Skin epidermis (tissue), 12 donors: ENCODE results near the gene SCO2.

Experiments used
- H3K27ac ChIP-seq, 21 experiments: fragments of 200-600 bp; sonication (generic) in 11 of 21; one replicate each; pipeline ENCODE4 v1.5.0; 2020; ENCODE audit warnings: mild to moderate bottlenecking in 3 of 21, inconsistent platforms in 2 of 21, moderate library complexity in 2 of 21
- H3K4me3 ChIP-seq, 7 experiments: fragments of 200-600 bp; sonication (generic) in 2 of 7; one replicate each; pipeline ENCODE4 v1.5.0; 2020; ENCODE audit warnings: inconsistent platforms in 2 of 7, mild to moderate bottlenecking in 2 of 7, moderate library complexity in 1 of 7

The SCO2 gene

DNA sequence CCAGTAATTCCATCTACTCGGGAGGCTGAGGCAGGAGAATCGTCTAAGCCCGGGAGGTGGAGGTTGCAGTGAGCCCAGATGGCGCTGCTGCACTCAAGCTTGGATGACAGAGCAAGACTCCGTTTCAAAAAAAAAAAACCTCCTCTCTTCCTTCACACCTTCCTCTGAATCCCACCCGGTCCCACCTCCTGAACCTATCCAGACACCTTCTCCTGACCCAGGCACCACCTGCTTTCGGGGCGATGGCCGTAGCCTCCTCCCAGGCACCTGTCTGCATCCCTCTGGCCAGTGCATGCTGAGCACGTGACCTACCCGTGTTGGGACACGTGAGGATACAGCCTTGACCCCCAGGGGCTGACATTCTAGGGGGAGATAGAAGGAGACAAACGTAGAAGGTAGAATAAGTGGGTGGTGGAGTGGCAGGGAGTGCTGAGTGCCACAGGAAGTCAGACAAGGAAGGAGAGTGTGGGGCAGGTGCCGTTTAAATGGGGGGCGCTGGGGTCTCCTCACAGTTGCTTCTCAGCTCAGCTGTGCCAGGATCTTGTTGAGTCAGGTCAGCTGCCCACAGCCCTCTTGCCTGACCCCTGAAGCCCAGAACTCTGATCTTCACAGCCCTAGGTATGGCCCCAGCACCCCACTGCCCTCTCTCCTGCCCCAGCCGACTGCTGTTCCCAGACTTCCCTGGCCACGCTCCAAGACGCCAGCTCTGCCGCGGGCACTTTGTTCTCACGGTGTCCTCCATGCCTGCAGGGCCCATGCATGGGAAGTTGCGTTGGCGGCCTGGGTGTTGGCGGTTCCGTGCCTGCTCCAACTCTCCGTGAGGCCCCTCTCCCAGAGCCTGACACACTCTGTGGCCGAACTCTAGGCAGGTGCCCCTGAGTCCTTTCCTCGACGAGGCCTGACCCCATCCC lies 39.9 kb downstream of the SCO2 start:
- H3K4me3 ChIP-seq: no peak overlapping the region
- no peak overlapping the region for H3K27ac ChIP-seq

DNA sequence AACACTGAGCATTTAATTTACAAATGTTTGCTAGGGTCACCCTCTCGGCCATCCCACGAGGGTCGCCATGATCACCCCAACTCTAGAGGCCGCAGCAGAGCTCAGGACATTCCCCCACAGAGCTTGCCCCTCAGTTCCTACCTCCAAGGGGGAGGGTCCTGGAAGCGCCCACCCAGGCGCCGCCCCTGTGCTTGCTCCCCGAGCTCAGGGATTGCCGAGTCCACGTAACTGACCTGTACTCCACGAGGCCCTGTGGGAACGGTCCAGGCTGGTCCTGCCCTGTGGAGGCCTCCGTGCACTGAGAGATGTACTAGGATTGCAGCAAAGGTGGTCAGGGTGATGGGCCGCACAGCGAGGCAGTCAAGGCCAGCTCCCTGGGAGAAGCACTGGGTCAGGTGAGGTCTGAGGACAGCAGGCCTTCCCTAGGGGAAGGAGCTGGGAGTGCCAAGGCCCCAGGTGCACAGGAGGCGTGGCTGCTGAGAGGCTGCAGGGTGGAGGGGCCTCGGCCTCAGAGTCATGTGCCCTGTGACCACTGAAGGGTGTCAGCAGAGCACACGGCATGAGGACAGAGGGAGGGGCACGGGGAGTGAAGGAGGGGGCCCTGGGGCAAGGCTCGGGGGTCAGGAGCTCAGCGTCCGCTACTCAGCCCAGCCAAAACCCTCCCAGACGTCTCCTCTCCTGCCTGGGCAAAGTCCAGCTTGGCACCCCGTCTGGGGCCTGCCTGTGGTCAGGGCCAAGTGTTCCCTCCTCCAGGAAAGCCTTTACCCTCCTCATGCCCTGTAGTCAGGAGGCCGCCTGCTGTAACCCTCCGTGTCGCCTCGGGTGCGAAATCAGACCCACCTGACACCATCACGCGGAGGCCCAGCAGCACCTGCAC lies 41.2 kb downstream of the SCO2 start:
- H3K4me3 ChIP-seq: no peak overlapping the region
- H3K27ac ChIP-seq: no peak overlapping the region

DNA sequence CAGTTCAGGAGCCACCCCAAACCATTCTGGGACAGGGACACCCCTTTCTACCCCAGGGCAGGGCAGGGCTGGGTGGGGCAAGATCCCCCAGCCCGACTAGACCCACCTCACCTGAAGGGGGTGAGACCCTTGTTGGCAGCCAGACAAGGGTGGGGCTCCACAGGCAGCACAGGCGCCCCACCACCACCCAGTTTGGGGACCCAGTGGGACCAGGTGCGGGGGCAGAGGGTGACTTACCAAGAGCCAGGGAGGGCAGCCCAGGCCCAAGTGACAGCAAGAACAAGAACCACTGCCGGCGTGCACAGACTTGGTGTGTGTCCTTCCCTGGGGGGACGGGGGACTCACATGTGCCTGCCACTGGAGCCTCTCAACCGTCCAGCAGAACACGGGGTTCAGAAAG lies 41.8 kb downstream of the SCO2 start:
- Histone ChIP-seq H3K4me3 (no peak overlapping the region), H3K27ac (no peak overlapping the region)

DNA sequence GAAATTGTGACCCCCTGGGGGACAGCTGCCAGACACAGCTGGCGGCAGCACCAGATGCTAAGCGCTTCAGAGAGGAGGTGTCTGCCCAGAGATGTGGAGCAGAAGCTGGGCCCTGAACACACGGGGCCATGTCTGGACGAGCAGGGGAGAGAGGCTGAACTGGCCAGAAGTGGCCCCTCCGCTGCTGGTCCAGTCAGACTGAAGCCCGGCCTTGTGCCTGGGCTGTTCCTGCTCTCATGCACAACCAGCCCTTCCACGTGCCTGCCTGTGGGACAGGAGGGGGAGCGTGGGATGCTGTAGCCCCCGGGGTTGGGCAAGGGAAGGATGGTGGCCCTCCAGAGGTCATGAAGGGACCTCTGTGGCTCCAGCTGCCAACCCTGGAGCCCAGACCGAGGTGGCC lies 42.3 kb downstream of the SCO2 start:
- Histone ChIP-seq H3K4me3 (no peak overlapping the region), H3K27ac (no peak overlapping the region)

DNA sequence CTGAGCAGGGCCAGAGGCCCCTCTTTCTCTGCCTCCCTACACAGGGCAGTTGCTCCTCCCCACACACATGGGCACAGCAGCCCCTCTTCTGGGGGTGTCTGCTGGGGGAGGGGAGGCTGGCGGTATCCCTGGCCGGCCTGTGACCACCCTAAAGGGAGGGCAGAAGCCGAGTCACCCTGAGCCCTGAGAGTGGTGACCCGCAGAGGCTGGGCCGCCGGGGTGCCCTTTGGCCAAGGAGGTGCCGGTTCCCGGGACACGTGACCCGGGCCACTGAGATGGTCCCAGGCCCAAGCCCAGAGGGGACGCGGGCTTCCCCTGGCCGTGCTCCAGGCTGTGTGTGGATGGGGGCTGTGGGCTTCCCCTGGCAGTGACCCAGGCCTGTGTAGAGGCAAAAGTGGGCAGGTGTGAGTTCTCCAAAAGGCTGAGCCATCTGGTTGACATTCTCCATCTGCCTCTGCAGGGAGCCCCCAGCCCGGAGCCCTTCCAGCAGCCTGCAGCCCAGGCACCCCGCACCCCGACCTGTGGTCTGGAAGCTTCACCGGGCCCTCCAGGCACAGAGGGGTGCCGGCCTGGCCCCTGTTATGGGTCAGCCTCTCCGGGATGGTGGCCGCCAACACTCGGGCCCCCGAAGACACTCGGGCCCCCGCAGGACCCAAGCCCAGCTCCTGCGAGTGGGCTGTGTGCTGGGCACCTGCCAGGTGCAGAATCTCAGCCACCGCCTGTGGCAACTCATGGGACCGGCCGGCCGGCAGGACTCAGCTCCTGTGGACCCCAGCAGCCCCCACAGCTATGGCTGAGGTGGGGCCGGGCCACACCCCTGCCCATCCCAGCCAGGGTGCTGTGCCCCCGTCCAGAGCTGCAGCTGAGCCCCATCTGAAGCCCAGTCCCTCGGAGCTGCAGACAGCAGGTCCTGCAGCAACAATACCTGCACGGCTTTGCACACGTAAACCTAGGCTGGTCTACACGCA lies 43.0 kb downstream of the SCO2 start:
- Histone ChIP-seq H3K4me3 (peak overlapping the region; percentile 9 to 48 (median 43)), H3K27ac (peak overlapping the region in 2 of 21 experiments; percentile 9 to 46)

DNA sequence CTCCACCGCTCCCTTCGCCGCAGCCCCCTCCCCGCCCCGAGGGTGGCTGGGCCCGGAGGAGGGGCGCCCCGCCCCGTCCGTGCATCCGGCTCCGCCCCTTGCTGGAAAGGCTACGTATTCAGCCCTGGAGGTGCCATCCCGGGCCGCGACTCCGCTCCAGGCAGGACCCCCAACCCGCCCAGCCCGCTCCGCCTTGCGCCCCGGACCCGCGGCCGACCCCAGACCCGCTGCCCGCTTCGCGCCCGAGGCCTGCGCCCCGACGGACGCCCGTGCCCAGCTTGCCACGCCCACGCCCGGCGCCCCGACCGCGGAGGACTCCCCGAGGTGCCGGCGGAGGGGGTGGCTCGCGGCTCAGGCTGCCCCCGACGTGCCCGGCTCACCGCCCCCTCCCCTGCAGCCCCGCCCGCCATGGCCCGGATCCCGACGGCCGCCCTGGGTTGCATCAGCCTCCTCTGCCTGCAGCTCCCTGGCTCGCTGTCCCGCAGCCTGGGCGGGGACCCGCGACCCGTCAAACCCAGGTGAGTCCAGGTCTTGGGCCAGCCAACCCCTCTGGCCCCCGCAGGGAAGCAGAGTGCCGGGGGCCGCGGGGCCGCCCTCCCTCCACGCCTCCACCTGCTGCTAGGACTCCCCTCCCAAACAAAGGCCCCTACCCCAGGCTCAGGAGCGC lies 43.8 kb downstream of the SCO2 start, which contains the start of gene ADM2:
Gene ADM2, plus strand, starts transcription at position 104 of the 667 bp plus-strand sequence. Its CDS starts 305 bp downstream, at position 409.
- Histone ChIP-seq H3K27ac (peak within 1 kb of the TSS in 4 of 21 experiments; percentile 7 to 46 (median 22)), H3K4me3 (peak within 1 kb of the TSS; percentile 9 to 48 (median 43))

DNA sequence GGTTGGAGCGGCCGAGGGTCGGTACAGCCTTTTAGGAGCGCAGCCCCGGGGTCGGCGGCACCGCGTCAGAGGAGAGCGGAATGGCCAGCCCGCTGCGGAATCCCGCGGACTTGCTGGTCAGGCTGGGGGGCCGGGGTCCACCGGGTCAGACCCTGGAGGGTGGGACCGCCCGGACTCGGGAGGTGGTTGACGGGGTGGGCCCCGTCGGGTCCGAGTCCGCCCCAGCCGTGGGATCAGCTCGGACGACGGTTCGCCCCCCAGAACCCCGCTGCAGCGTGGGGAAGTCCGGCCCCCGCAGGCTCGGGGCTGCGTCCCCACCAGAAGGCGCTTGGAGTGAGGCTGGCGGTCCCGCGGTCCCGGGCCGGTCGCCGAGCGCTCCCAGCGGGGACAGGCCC lies 44.4 kb downstream of the SCO2 start:
- peak overlapping the region in 3 of 21 experiments; percentile 7 to 46 (median 36) for H3K27ac ChIP-seq
- H3K4me3 ChIP-seq: peak overlapping the region; percentile 9 to 48 (median 43)

DNA sequence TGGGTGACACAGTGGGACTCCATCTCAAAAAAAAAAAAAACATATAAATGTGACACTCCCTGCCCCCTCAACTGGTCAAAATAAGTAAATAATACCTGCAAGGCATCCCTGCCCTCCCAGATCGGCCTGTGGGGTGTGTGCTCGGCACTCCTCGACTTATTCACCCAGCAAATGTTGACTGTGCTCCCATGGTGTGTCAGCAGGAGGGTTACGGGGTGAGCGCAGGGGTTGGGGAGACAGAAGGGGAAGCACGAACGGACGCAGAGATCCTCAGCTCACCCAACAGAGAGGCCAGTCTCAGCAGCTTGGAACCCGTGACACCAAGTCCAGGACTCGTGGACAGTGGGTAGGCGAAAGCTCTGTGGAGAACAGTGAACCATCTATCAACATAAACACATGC lies 45.7 kb downstream of the SCO2 start:
- H3K4me3 ChIP-seq: no peak overlapping the region
- no peak overlapping the region for H3K27ac ChIP-seq

DNA sequence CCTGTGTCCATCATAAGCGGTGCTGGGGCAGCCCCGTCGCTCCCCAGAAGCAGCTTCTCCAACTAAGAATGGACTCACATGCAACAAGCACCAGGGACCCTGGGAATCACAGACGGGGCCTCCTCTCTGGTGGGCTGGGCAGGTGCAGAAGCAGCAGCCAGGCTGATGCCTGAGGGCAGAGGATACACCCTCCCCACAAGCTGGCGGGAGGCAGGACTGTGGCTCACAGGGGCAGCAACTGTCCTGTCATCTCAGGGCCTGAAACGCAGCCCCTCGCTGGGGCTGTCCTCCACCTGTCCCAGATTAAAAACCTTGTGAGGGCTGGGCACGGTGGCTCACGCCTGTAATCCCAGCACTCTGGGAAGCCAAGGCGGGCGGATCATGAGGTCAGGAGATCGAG lies 47.5 kb downstream of the SCO2 start:
- H3K27ac ChIP-seq: no peak overlapping the region

DNA sequence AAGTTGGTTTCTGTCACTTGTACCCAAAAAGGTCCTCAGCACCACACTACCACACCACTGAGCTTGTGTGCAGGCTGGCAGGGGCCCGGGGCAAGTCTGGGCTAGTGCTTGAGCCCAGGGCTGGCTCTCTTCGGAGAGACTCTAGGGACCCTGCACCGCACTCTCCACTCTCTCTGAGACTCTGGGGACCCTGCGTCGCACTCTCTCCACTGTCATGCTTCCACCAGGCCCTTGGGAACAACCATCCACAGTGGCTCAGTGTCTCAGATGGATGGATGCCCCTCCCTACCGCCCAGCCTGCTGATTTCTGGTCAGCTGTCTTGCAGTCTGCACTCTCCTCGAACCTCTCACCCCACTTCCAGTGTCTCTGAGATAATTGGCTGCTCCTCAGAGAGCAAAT lies 48.5 kb downstream of the SCO2 start:
- Histone ChIP-seq H3K27ac (no peak overlapping the region), H3K4me3 (no peak overlapping the region)

More for the DNA sequence above, 47.5 kb downstream of the SCO2 start:
- no peak overlapping the region for H3K4me3 ChIP-seq

DNA sequence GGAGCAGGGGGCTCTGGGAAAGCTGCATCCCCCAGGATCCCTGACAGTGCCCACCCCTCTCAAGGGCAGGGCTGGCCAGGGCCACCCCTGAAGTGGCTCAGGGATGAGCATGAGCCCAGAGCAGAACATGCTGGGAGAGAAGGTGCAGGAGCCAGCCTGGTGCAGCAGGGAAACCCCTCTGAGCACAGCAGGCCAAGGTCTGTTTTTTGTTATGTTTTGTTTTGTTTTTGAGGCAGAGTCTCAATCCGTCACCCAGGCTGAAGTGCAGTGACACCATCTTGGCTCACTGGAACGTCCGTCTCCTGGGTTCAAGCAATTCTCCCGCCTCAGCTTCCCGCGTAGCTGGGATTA lies 49.8 kb downstream of the SCO2 start:
- Histone ChIP-seq H3K27ac (peak overlapping the region in 9 of 21 experiments; percentile 74 to 97 (median 85)), H3K4me3 (peak overlapping the region; percentile 49 to 94 (median 93))

DNA sequence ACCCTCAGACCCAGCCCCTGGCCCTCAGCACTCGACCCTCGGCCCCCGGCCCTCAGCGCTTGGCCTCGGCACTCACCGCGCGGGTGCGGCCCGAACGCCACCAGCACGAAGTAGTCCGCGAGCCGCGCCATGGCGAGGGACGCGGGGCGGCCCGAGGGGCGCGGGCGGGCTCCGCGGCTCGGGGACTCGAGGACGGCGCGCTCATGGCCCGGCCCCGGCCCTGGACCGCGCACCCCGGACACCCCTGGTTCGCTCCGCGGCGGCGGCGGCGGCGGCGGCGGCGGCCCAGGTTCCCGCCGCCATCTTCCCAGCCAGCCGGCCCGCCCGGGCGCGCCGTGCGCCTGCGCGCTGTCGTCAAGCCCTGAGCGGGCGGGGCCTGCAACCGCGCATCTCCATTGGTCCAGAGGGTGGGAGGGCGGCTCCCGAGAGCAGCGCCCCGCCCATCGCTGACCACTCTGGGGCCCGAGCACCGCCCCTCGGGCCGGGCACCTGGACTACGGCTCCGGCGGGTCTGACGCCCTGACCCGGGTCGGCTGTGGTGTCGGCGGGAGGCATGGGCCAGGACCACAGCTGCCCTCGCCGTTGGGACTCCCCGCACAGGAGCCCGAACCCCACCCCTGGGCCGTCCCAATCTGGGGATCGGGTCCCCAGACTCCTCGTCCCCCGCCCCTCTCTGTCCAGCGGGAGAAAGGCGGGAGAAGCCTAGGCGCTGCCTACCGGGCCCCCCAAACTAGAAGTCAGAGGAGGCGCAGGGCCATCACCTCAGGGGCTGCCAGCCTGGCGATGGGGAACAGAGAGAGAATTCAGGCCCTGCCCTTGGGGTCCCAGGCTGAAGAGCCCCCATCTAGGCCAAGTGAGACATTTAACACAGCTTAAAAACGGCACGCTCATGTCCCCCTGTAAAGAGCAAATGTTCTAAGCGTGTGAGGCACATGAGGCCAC lies 50.4 kb downstream of the SCO2 start, which contains the start of gene SBF1:
Gene SBF1, minus strand, starts transcription at position 326 of the 942 bp plus-strand sequence. Its CDS starts 195 bp downstream, at position 131.
- Histone ChIP-seq H3K4me3 (peak within 1 kb of the TSS; percentile 49 to 94 (median 93)), H3K27ac (peak within 1 kb of the TSS; percentile 62 to 97 (median 88))

DNA sequence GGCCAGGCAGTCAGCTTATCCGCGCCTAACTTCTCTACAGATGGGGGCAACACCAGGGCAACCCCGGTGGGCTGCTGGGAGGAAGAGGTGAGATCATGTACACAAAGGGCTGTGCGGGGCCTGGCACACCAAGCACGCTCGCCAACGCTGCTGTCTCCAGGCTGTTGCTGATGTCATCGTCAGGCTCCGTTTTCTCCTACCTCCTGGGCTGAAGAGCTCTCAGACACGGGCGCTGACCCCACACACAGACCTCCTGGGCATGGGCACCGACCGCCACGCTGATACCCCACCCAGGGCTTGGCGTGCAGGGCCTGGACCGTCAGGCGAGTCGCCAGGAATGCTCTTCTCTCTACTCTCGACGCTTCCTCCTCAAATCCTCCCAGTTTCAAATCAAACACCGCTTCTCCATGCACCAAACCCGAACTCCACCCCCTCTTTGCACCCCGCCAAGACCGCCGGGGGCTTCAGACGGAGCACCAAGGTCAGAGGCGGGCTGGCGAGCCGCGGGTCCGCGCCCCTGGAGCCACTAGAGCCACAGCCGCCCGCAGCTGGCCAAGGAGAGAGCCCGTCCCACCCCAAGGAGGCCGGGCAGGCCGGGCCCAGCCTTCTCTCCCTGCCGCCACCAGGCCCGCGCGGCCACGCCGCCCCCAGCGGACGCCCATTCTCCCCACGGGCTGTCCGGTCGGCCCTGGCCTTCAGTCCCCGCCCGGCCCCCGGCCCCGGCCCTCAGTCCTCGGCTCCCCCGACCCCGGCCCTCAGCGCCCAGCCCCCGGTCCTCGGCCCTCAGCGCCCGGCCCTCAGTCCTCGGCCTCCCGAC lies 51.3 kb downstream of the SCO2 start:
- Histone ChIP-seq H3K27ac (peak overlapping the region; percentile 43 to 97 (median 88)), H3K4me3 (peak overlapping the region; percentile 49 to 94 (median 93))
